CD14-positive monocyte (primary cell): ENCODE results near the gene UBE2J1. TPM values are rescaled to one million over a fixed set of nuclear protein-coding genes. Genes with fewer than 3 reads are reported as not detected.

Source experiments
- DNase-seq, 3 donors: peaks; one replicate each; pipeline ENCODE4 v3.0.0-alpha.2; 2011 to 2022
- H2AFZ ChIP-seq: 2 replicates; pipeline ENCODE4 v1.6.0; 2012; ENCODE audit warnings: mild to moderate bottlenecking, low read depth, low read length, inconsistent platforms; ENCODE audit not compliant: insufficient read depth, poor library complexity, severe bottlenecking
- H3K27ac ChIP-seq, 2 donors: 1 replicate in 1 of 2; 2 replicates in 1 of 2; pipeline ENCODE4 v1.5.1; 2012 to 2013; ENCODE audit warnings: low read length in 2 of 2, control low read depth in 1 of 2, inconsistent platforms in 1 of 2, low read depth in 1 of 2, mild to moderate bottlenecking in 1 of 2
- H3K27me3 ChIP-seq, 2 donors: one replicate each; pipeline versions ENCODE4 v1.6.0 to v1.6.1; 2011 to 2013; ENCODE audit warnings: low read length in 2 of 2; ENCODE audit not compliant: control insufficient read depth in 2 of 2, insufficient read depth in 2 of 2
- H3K36me3 ChIP-seq, 2 donors: replicated peaks in 1 of 2; 1 replicate in 1 of 2; 2 replicates in 1 of 2; pipeline versions ENCODE4 v1.5.1 to v1.6.1; 2012 to 2013; ENCODE audit warnings: low read length in 2 of 2, control low read depth in 1 of 2, inconsistent platforms in 1 of 2, mild to moderate bottlenecking in 1 of 2; ENCODE audit not compliant: insufficient read depth in 2 of 2, control insufficient read depth in 1 of 2
- H3K4me1 ChIP-seq, 2 donors: 1 replicate in 1 of 2; 2 replicates in 1 of 2; pipeline versions ENCODE4 v1.5.1 to v1.6.1; 2012 to 2013; ENCODE audit warnings: low read length in 2 of 2, control low read depth in 1 of 2, inconsistent platforms in 1 of 2, mild to moderate bottlenecking in 1 of 2, moderate library complexity in 1 of 2; ENCODE audit not compliant: insufficient read depth in 2 of 2, control insufficient read depth in 1 of 2
- H3K4me2 ChIP-seq: replicated peaks from 2 replicates; pipeline ENCODE3; 2012; ENCODE audit warnings: low read length, moderate library complexity, mild to moderate bottlenecking; ENCODE audit not compliant: poor library complexity, severe bottlenecking; ENCODE audit errors: extremely low read depth
- H3K4me3 ChIP-seq, 3 experiments: fragments of 200-600 bp in 1 of 3; sonication (generic) in 1 of 3; replicated peaks in 1 of 3; 1 replicate in 2 of 3; 2 replicates in 1 of 3; pipeline ENCODE4 v1.5.1; 2011 to 2013; ENCODE audit warnings: low read length in 3 of 3, mild to moderate bottlenecking in 3 of 3, control low read depth in 2 of 3, low read depth in 2 of 3, inconsistent platforms in 1 of 3, moderate library complexity in 1 of 3
- H3K79me2 ChIP-seq: 2 replicates; pipeline ENCODE4 v1.6.0; 2012; ENCODE audit warnings: mild to moderate bottlenecking, control low read depth, inconsistent platforms, low read length, moderate library complexity; ENCODE audit not compliant: insufficient read depth
- H3K9ac ChIP-seq: 2 replicates; pipeline ENCODE4 v1.6.0; 2017; ENCODE audit warnings: low read length, mild to moderate bottlenecking; ENCODE audit not compliant: insufficient read depth, poor library complexity, severe bottlenecking
- H3K9me3 ChIP-seq, 2 donors: replicated peaks in 1 of 2; 1 replicate in 1 of 2; 2 replicates in 1 of 2; pipeline versions ENCODE4 v1.5.1 to v1.6.1; 2012 to 2013; ENCODE audit warnings: low read length in 2 of 2, control low read depth in 1 of 2; ENCODE audit not compliant: control insufficient read depth in 1 of 2, insufficient read depth in 1 of 2
- H4K20me1 ChIP-seq: 2 replicates; pipeline ENCODE4 v1.6.0; 2012; ENCODE audit warnings: mild to moderate bottlenecking, low read length, control low read depth, moderate library complexity; ENCODE audit not compliant: insufficient read depth
- H3K27ac Mint-ChIP-seq, 7 donors: one replicate each; pipeline ENCODE4 v1.8.0; 2020; ENCODE audit warnings: mild to moderate bottlenecking in 7 of 7, mixed read lengths in 7 of 7, moderate library complexity in 6 of 7, inconsistent platforms in 2 of 7
- H3K27me3 Mint-ChIP-seq, 3 donors: one replicate each; pipeline ENCODE4 v1.8.0; 2021 to 2022; ENCODE audit warnings: low read depth in 3 of 3, mild to moderate bottlenecking in 3 of 3, mixed read lengths in 3 of 3, moderate library complexity in 3 of 3, inconsistent platforms in 1 of 3
- H3K36me3 Mint-ChIP-seq, 2 donors: one replicate each; pipeline ENCODE4 v1.8.0; 2020; ENCODE audit warnings: mixed read lengths in 2 of 2, inconsistent platforms in 1 of 2, mild to moderate bottlenecking in 1 of 2
- H3K4me1 Mint-ChIP-seq: one replicate; pipeline ENCODE4 v1.8.0; 2020; ENCODE audit warnings: mild to moderate bottlenecking, mixed read lengths
- H3K4me3 Mint-ChIP-seq, 2 donors: one replicate each; pipeline ENCODE4 v1.8.0; 2020; ENCODE audit warnings: mild to moderate bottlenecking in 2 of 2, mixed read lengths in 2 of 2, moderate library complexity in 1 of 2
- H3K9me3 Mint-ChIP-seq, 7 donors: one replicate each; pipeline ENCODE4 v1.8.0; 2020 to 2022; ENCODE audit warnings: mixed read lengths in 7 of 7, mild to moderate bottlenecking in 6 of 7, moderate library complexity in 6 of 7, inconsistent platforms in 2 of 7
- CTCF ChIP-seq: fragments of 200-600 bp; IDR thresholded peaks from one replicate; pipeline ENCODE4 v1.8.0; 2022; ENCODE audit warnings: antibody characterized with exemption, mild to moderate bottlenecking
- WGBS: methylation state at CpG from one replicate; pipeline ENCODE4 v1.1.5; 2013; ENCODE audit warnings: missing lambda C conversion rate; ENCODE audit not compliant: insufficient coverage; 5-methylcytosine and 5-hydroxymethylcytosine counted together
- intact Hi-C, 2 donors: fragments of 100-400 bp; cut with micrococcal nuclease; formaldehyde crosslinking; loops; one replicate each; pipeline versions ENCODE4 v1.15.0 to v1.15.1; 2023
- polyA plus RNA-seq, 3 donors: library from polyadenylated mRNA; depleted of rRNA in 1 of 3; unstranded in 2 of 3; stranded (reverse) in 1 of 3; fragments of 300-500 nt in 2 of 3; fragments of >200 nt in 1 of 3; fragmentation: Illumina TruSeq in 2 of 3; gene quantifications; 1 replicate in 2 of 3; 2 replicates in 1 of 3; pipeline ENCODE4 v1.2.3, GENCODE V29; 2012 to 2021

The UBE2J1 gene
- polyA plus RNA-seq, 3 donors, result 44.8 to 80.5 (median 66.1) TPM

- DNase-seq, result no peak
- Histone ChIP-seq H3K9ac (no peak overlapping the region), H3K9me3 (no peaks in the 10 kb centered on the region), H3K36me3 (peaks cover 0 to 3% of the 10 kb centered on the region in 2 donors), H3K4me1 (peaks cover 6% of the 10 kb centered on the region in 2 donors), H3K27me3 (no peaks in the 10 kb centered on the region), H4K20me1 (no peaks in the 10 kb centered on the region), H3K4me3 (no peak overlapping the region), H3K27ac (no peak overlapping the region), H3K4me2 (no peak overlapping the region), H2AFZ (no peak overlapping the region), H3K79me2 (peaks cover 67% of the 10 kb centered on the region)
- intact Hi-C loops, result no loop called here
- H3K36me3 Mint-ChIP-seq, result peaks cover 9 to 10% of the 10 kb centered on the region in 2 donors
- H3K27me3 Mint-ChIP-seq, result no peaks in the 10 kb centered on the region
- peaks cover 0 to 5% (median 3%) of the 10 kb centered on the region in 7 donors for H3K9me3 Mint-ChIP-seq
- TF ChIP-seq CTCF, result no peak
- peak overlapping the region in 1 of 7 donors; percentile 10 for H3K27ac Mint-ChIP-seq
- peaks cover 26% of the 10 kb centered on the region for H3K4me1 Mint-ChIP-seq
- WGBS, result 100% methylated on average over 1 of the region's 6 CpGs
- no peak overlapping the region for H3K4me3 Mint-ChIP-seq
Measured at GRCh38 chr6:89388846-89389245, 36.3 kb upstream of the UBE2J1 start.

- no peak overlapping the region for H3K4me3 Mint-ChIP-seq
- H3K4me3 ChIP-seq, result no peak overlapping the region
- H2AFZ ChIP-seq, result no peak overlapping the region
- no peak for TF ChIP-seq CTCF
- 73% methylated on average over 2 of the region's 9 CpGs for WGBS
- H3K4me2 ChIP-seq, result no peak overlapping the region
- no peaks in the 10 kb centered on the region for H3K9me3 ChIP-seq
- no peaks in the 10 kb centered on the region for H3K27me3 Mint-ChIP-seq
- no peak overlapping the region for H3K9ac ChIP-seq
- peaks cover 23% of the 10 kb centered on the region for H3K4me1 Mint-ChIP-seq
- no peak overlapping the region for H3K27ac ChIP-seq
- DNase-seq, result no peak
- H3K36me3 Mint-ChIP-seq, result peaks cover 12 to 15% of the 10 kb centered on the region in 2 donors
- peak overlapping the region in 1 of 7 donors; percentile 18 for H3K27ac Mint-ChIP-seq
- H3K79me2 ChIP-seq, result peaks cover 55% of the 10 kb centered on the region
- no peaks in the 10 kb centered on the region for H4K20me1 ChIP-seq
- intact Hi-C loops, result no loop called here
- peaks cover 0 to 3% (median 0%) of the 10 kb centered on the region in 7 donors for H3K9me3 Mint-ChIP-seq
- H3K36me3 ChIP-seq, result peaks cover 0 to 3% of the 10 kb centered on the region in 2 donors
- H3K27me3 ChIP-seq, result no peaks in the 10 kb centered on the region
- peaks cover 5 to 9% of the 10 kb centered on the region in 2 donors for H3K4me1 ChIP-seq
Measured at GRCh38 chr6:89387516-89388201, 35.1 kb upstream of the UBE2J1 start.
